LNCaP clone FGC (cell line): ENCODE results near the gene ZP1.

Source experiments
- DNase-seq: peaks from one replicate; pipeline ENCODE4 v3.0.0-alpha.2; 2011; ENCODE audit warnings: low read depth
- H3K4me3 ChIP-seq: 2 replicates; pipeline ENCODE4 v1.5.1; 2011; ENCODE audit warnings: mild to moderate bottlenecking, low read depth, low read length, control low read depth
- TF ChIP-seq, protein P1 (sequence below): IDR thresholded peaks from 2 replicates; pipeline ENCODE4 v1.5.1; 2012; ENCODE audit warnings: mild to moderate bottlenecking; ENCODE audit not compliant: control insufficient read depth, insufficient read depth; ENCODE audit errors: extremely low read depth

Gene ZP1

DNA sequence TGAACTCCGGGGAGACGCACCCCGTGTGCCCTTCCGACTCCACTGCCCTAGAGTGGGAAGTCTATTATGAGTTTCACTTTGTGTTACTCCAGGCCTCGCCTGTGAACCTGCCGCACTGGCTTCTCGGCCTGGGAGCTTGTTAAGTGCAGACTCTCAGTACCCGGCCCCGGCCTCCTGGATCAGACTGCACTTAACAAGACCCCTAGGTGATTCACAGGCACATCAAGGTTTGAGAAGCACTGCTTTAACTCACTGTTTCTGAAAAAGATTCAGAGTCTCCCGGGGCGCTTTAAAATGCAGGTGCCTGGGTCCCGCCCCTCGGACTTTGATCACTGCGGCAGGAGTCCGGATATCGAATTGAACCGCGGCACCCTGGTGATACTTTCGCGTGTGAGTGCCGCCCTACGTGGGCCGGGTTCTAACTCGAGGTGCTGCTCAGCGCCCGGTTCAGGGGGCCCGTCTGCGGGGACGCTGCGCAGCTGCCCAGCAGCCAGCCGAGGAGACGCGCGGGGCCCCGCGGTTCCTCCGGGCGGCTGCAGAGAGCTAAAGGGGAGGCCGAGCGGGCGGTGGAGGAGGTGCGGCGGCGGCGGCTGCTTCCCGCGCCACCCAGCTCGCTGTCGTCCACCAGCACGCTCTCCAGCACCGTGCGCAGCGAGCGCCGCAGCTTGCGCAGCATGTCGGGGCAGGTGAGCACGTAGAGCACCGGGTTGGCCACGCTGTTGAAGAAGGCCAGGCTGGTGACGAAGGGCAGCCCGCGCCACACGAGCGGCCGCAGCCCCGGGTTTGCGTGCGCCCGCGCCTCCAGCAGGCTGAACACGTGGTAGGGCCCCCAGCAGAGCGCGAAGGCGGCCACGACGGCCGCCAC lies 15.0 kb upstream of the ZP1 start:
- no peak overlapping the region for H3K4me3 ChIP-seq
- TF ChIP-seq, protein P1, sequence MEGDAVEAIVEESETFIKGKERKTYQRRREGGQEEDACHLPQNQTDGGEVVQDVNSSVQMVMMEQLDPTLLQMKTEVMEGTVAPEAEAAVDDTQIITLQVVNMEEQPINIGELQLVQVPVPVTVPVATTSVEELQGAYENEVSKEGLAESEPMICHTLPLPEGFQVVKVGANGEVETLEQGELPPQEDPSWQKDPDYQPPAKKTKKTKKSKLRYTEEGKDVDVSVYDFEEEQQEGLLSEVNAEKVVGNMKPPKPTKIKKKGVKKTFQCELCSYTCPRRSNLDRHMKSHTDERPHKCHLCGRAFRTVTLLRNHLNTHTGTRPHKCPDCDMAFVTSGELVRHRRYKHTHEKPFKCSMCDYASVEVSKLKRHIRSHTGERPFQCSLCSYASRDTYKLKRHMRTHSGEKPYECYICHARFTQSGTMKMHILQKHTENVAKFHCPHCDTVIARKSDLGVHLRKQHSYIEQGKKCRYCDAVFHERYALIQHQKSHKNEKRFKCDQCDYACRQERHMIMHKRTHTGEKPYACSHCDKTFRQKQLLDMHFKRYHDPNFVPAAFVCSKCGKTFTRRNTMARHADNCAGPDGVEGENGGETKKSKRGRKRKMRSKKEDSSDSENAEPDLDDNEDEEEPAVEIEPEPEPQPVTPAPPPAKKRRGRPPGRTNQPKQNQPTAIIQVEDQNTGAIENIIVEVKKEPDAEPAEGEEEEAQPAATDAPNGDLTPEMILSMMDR = no peak

DNA sequence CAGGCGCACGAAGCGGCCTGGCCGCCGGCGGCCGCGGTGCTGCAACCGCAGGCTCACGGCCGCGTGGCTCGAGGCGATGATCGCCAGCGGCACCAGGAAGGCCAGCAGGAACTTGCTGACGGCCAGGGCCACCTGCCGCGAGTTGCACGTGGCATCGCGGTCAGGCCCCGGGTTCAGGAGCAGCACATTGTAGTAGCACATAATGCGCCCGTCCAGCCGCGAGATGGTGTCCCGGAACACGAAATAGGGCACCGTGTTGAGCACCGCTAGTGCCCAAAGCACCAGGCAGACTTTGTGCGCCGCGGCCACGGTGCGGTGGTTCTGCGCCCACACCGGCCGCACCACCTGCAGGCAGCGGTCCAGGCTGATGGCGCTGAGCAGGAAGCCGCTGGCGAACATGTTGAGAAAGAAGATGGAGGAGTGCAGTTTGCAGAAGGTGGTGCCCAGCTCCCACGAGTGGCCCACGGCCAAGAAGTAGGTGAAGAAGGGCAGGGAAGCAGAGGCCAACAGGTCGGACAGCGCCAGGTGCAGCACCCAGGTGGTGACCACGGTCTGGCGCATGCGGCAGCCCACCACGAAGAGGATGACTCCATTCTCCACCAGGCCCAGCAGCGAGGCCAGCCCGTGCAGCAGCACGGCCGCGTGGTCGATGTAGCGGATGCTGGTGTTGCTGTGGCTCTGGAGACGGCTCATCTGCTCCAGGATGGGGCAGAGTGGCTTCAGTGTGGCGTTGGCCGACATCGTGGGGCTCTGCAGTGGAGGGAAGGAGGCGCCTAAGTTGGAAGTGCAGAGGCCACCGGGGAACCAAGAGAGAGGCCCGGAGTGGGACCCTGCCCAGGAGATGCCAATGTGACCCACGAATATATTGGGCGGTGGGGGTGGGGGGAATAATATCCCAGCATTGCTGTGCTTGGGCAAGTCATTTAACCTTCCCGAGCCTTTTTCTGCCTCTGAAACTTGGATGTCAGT lies 14.1 kb upstream of the ZP1 start:
- no peak overlapping the region for H3K4me3 ChIP-seq
- TF ChIP-seq, protein P1 = no peak
- no peak for DNase-seq

More for the DNA sequence above, 15.0 kb upstream of the ZP1 start:
- no peak for DNase-seq

DNA sequence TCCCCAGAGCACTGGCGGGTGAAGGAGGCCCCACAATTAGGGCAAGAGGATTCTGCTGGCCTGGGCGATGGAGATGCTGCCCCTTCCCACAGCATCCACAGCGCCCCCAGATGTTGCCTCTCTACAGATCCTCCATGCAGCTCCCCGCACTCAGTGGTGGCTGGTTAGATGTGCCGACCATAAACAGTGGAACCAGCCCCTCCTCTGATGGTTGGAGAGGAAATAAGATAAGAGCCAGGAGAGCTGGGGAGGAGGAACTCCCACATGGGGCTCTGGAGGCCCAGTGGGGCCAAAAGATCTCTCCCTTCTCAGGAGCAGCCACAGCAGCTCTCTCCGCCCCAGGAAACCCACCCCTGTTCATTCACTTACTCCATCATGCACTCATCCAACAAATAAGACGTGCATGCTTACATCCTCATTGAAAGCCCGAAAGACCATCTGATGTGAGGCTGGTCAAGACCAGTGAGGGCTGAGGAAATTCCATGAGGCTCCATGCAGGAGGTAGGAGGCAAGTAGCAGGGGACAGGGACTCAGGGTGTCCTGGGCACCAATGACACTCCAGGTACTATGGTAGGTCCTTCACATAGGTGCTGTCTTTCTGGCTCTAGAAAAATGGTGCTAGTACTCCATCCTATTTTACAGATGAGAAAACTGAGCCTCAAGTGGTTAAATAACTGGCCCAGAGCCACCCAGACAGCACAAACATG lies 13.0 kb upstream of the ZP1 start:
- DNase-seq = no peak
- TF ChIP-seq, protein P1 = no peak
- no peak overlapping the region for H3K4me3 ChIP-seq

DNA sequence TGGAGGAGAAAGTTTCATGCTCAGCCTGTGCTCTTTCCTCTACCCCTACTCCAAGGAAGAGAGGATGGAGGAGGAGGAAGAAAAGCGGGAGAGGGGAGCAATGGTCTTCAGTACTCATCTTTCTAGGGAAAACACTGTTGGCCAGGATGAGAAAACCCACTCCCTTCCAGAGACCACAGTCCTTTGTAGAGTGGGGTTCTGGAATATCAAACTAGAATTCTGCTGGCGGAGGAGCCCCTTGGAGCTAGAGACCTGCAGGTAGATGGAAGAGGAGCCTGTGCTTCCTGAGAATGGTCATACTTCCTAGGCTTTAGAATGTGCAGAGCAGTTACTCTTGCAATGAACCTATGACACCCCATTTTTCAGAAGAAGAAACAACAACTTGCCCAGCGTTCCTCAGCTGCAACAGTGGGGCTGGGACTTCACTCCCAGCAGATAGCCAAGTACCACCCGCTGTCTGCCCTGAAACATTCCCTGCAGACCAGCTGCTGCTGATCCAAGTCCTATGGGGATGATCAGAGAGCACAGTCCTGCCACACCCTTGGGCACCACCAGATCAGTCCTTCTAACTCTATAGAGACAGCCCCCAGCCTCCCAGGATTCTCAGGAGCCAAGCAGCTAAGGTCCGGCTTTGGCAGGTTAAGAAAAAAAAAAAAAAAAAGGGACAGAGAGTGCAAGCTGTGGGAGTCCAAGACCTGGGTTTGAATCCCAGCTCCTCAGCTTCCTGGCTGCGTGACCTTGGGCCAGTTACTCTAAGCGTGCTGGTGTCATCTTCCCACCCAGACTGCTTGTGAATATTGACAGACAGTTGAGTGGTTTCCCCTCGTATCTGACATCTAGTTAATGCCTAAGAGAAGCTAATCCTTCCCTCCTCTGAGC lies 12.3 kb upstream of the ZP1 start:
- TF ChIP-seq, protein P1 = no peak

DNA sequence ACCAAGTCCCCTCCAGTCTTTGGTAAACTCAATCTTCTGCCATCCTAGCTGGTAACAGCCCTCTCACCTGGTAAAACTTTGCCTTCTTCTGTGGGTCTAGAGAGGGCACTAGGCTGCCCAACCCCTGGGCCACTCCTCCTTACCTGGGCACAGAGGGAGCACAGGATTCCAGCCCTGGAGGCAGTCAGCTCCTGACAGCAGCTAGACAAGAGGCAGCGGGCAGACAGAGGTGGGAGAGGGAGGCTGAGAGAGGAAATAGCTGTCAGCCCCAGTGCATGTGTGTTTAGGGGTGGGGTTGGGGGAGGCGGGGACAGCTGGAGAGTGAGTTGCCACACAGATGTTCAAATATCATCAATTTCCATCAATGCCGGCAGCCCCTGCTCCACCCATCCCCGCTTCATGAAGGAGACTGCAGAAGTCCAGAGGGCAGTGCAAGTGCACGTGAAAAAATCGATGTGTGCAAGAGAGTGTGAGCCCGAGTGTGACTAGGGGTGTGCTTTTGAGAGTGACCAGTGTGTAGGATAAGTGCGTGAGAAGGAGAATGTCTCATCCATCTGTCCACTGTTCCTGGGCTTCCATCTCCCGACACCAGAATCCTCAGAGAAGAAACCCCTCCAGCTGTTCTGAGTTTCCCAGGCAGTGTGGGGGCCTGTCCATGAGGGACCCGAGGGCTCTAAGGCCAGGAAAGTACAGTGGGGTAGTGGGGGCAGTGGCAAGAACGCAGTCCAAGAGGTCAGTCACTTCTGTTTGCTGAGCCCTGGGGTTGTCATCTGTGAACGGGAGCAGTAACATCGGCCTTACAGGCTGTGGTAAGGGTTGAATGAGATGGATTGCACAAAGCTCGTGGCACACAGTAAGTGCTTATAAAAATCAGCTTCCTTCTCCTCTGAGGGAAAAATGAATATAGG lies 11.4 kb upstream of the ZP1 start, which contains the start of gene PTGDR2:
Gene PTGDR2 (minus strand): TSS at position 225 of the 908 bp plus-strand sequence. CDS start 2,228 bp downstream, outside the sequence.
- H3K4me3 ChIP-seq = no peak within 1 kb of the TSS
- DNase-seq = no peak
- TF ChIP-seq, protein P1 = no peak

More for the DNA sequence above, 12.3 kb upstream of the ZP1 start:
- no peak for DNase-seq
- no peak overlapping the region for H3K4me3 ChIP-seq
